Measurements from ENCODE around the gene PLSCR5.
A peak's percentile ranks its signal among the peaks of the same experiment; 100 is the strongest.

PLSCR5 gene

GRCh38 chr3:146581951-146582467, 23.1 kb downstream of the PLSCR5 start:
- peak; percentile 34 for DNase-seq

GRCh38 chr3:146581080-146581601, 24.0 kb downstream of the PLSCR5 start:
- no peak for DNase-seq

GRCh38 chr3:146577662-146578061, 27.5 kb downstream of the PLSCR5 start:
- peak; percentile 15 for DNase-seq

GRCh38 chr3:146575636-146576035, 29.5 kb downstream of the PLSCR5 start:
- DNase-seq, result no peak

GRCh38 chr3:146574173-146574572, 31.0 kb downstream of the PLSCR5 start:
- no peak for DNase-seq

GRCh38 chr3:146569314-146569713, 35.8 kb downstream of the PLSCR5 start:
- no peak for DNase-seq

- DNase-seq, result no peak
Measured at GRCh38 chr3:146566138-146566537, 39.0 kb downstream of the PLSCR5 start.

- DNase-seq, result no peak
Measured at GRCh38 chr3:146561879-146562278, 43.3 kb downstream of the PLSCR5 start.

- no peak for DNase-seq
Measured at GRCh38 chr3:146561463-146561862, 43.7 kb downstream of the PLSCR5 start.

GRCh38 chr3:146560678-146561077, 44.5 kb downstream of the PLSCR5 start:
- DNase-seq, result no peak

GRCh38 chr3:146559388-146559787, 45.8 kb downstream of the PLSCR5 start:
- DNase-seq, result no peak

- DNase-seq, result peak; percentile 67
Measured at GRCh38 chr3:146558781-146559180, 46.4 kb downstream of the PLSCR5 start.

GRCh38 chr3:146557745-146558144, 47.4 kb downstream of the PLSCR5 start:
- DNase-seq, result no peak

GRCh38 chr3:146555311-146555710, 49.8 kb downstream of the PLSCR5 start:
- no peak for DNase-seq

GRCh38 chr3:146554151-146554760, 50.9 kb downstream of the PLSCR5 start:
- DNase-seq, result peak; percentile 11

- no peak for DNase-seq
Measured at GRCh38 chr3:146550743-146551510, 54.2 kb downstream of the PLSCR5 start.

GRCh38 chr3:146550070-146550615, 55.0 kb downstream of the PLSCR5 start:
- DNase-seq, result no peak

GRCh38 chr3:146547235-146547835, 57.8 kb downstream of the PLSCR5 start:
- DNase-seq, result no peak

GRCh38 chr3:146546366-146546965, 58.7 kb downstream of the PLSCR5 start:
- no peak for DNase-seq

GRCh38 chr3:146544929-146545528, 60.1 kb downstream of the PLSCR5 start:
- DNase-seq, result no peak

GRCh38 chr3:146544002-146544928, 60.9 kb downstream of the PLSCR5 start, which contains the start of gene PLSCR1:
Gene PLSCR1 (minus strand): TSS chr3:146544607. CDS start chr3:146536552, 8,055 bp downstream.
- DNase-seq, result peak; percentile 96
